Endodermal cell (in vitro differentiated cells): Measurements from ENCODE around the gene PPP1R15A. TPM values are rescaled to one million over a fixed set of nuclear protein-coding genes. Genes with fewer than 3 reads are reported as not detected.

Source experiments
- DNase-seq: peaks from one replicate; pipeline ENCODE4 v3.0.0-alpha.2; 2017
- H3K27ac ChIP-seq: 2 replicates; pipeline ENCODE4 v1.5.1; 2013; ENCODE audit warnings: mild to moderate bottlenecking, low read depth, low read length, moderate library complexity
- H3K27me3 ChIP-seq: 2 replicates; pipeline ENCODE4 v1.6.1; 2013; ENCODE audit warnings: mild to moderate bottlenecking, low read length, moderate library complexity; ENCODE audit not compliant: insufficient read depth, control insufficient read depth, poor library complexity, severe bottlenecking
- H3K36me3 ChIP-seq: 2 replicates; pipeline ENCODE4 v1.7.0; 2013; ENCODE audit warnings: mild to moderate bottlenecking, low read length, moderate library complexity; ENCODE audit not compliant: control insufficient read depth, insufficient read depth
- H3K4me1 ChIP-seq: one replicate; pipeline ENCODE4 v1.7.0; 2013; ENCODE audit warnings: low read length; ENCODE audit not compliant: control insufficient read depth, insufficient read depth
- H3K4me3 ChIP-seq: 2 replicates; pipeline ENCODE4 v1.5.1; 2013; ENCODE audit warnings: mild to moderate bottlenecking, low read length, moderate library complexity
- H3K9ac ChIP-seq: 2 replicates; pipeline ENCODE4 v1.6.1; 2013; ENCODE audit warnings: mild to moderate bottlenecking, low read length, moderate library complexity; ENCODE audit not compliant: poor library complexity, severe bottlenecking; ENCODE audit errors: extremely low read depth
- H3K9me3 ChIP-seq: 2 replicates; pipeline ENCODE4 v1.6.1; 2013; ENCODE audit warnings: mild to moderate bottlenecking, low read length, moderate library complexity; ENCODE audit not compliant: control insufficient read depth
- H3K27ac Mint-ChIP-seq: 2 replicates; pipeline ENCODE4 v1.8.0; 2020; ENCODE audit warnings: mixed read lengths
- H3K27me3 Mint-ChIP-seq: 2 replicates; pipeline ENCODE4 v1.8.0; 2021; ENCODE audit warnings: mild to moderate bottlenecking, mixed read lengths; ENCODE audit not compliant: insufficient read depth
- H3K36me3 Mint-ChIP-seq: 2 replicates; pipeline ENCODE4 v1.8.0; 2020; ENCODE audit warnings: low read depth, mixed read lengths
- H3K4me1 Mint-ChIP-seq: 2 replicates; pipeline ENCODE4 v1.8.0; 2020; ENCODE audit warnings: mixed read lengths
- H3K4me3 Mint-ChIP-seq: 2 replicates; pipeline ENCODE4 v1.8.0; 2020; ENCODE audit warnings: mild to moderate bottlenecking, moderate library complexity, mixed read lengths
- H3K9me3 Mint-ChIP-seq: 2 replicates; pipeline ENCODE4 v1.8.0; 2020; ENCODE audit warnings: mild to moderate bottlenecking, mixed read lengths
- WGBS, 2 experiments: methylation state at CpG; one replicate each; pipeline versions ENCODE4 v1.1.5 to v1.1.7; 2013; ENCODE audit warnings: missing lambda C conversion rate in 2 of 2, mixed read lengths in 1 of 2; ENCODE audit not compliant: insufficient coverage in 1 of 2, insufficient read length in 1 of 2; 5-methylcytosine and 5-hydroxymethylcytosine counted together
- total RNA-seq, 2 donors: library from RNA; stranded (reverse); fragmentation: NEBNext Ultra II Directional in 1 of 2; extraction: Animal tissue kit (Norgen Biotek cat#: 25700) in 1 of 2; gene quantifications; 2 replicates in 1 of 2; 3 replicates in 1 of 2; pipeline ENCODE4 v1.2.1, GENCODE V29; 2021
- TF ChIP-seq, protein P1 (sequence below): fragments of 200-600 bp; sonication (generic); conservative IDR thresholded peaks from 2 replicates; pipeline ENCODE4 v1.5.0; 2021; ENCODE audit warnings: antibody characterized with exemption, mild to moderate bottlenecking

Gene PPP1R15A
- total RNA-seq, 2 donors from 2014 or later: 41.5 to 45.0 TPM

DNA sequence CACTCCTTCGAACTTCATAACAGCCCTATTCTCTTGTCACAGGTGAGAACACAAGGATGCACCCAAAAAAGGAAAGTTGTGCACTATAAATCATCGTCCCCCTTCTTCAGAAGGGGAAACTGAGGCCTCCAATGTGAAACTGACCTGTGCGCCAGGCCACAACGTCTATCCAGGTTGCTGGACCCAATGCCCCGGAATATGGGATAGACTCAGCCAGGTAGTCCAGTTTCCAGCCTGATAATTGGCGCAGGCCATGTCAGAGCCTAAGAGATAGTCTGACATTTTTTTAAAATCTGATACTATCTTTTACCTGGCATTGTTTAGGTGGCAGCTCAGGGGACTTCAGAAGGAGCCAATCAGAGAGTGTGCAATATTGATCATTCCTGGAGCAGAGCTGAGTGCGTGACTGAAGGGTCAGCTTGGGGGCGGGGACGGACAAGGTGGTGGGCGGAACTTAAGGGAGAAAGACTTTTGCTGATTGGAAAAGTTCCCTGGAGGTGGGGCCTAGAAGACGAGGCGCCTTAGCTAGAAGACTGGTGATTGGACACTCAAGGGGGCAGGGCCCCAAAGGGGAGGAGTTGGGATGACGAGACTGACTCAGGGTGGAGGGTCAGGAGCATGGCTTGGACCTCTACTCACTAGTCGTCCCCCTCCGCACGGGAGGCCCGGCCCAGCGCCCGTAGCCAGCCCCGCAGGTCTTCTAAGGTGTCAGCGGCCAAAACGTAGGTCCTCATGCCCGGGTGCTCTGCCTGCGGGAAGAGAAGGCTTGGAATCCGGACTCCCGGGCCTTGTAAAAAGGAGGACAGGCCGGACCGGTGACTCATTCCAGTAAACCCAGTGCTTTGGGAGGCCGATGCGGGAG lies 12.3 kb upstream of the PPP1R15A start:
- Histone ChIP-seq H3K36me3 (no peaks in the 10 kb centered on the region), H3K27me3 (no peaks in the 10 kb centered on the region), H3K4me3 (no peak overlapping the region), H3K27ac (no peak overlapping the region), H3K9ac (no peak overlapping the region), H3K9me3 (no peaks in the 10 kb centered on the region), H3K4me1 (peaks cover 7% of the 10 kb centered on the region)
- no peak overlapping the region for H3K4me3 Mint-ChIP-seq
- H3K36me3 Mint-ChIP-seq: peaks cover 3% of the 10 kb centered on the region
- H3K27ac Mint-ChIP-seq: no peak overlapping the region
- WGBS, 2 experiments: 93 to 95% methylated on average over 27 to 30 of the region's 30 CpGs
- H3K27me3 Mint-ChIP-seq: no peaks in the 10 kb centered on the region
- peak; percentile 84 for DNase-seq
- TF ChIP-seq, protein P1, sequence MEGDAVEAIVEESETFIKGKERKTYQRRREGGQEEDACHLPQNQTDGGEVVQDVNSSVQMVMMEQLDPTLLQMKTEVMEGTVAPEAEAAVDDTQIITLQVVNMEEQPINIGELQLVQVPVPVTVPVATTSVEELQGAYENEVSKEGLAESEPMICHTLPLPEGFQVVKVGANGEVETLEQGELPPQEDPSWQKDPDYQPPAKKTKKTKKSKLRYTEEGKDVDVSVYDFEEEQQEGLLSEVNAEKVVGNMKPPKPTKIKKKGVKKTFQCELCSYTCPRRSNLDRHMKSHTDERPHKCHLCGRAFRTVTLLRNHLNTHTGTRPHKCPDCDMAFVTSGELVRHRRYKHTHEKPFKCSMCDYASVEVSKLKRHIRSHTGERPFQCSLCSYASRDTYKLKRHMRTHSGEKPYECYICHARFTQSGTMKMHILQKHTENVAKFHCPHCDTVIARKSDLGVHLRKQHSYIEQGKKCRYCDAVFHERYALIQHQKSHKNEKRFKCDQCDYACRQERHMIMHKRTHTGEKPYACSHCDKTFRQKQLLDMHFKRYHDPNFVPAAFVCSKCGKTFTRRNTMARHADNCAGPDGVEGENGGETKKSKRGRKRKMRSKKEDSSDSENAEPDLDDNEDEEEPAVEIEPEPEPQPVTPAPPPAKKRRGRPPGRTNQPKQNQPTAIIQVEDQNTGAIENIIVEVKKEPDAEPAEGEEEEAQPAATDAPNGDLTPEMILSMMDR: no peak
- H3K9me3 Mint-ChIP-seq: no peaks in the 10 kb centered on the region
- H3K4me1 Mint-ChIP-seq: peaks cover 5% of the 10 kb centered on the region

GRCh38 chr19:48861313-48861712 lies 10.9 kb upstream of the PPP1R15A start:
- no peaks in the 10 kb centered on the region for H3K36me3 ChIP-seq
- Mint-ChIP-seq H3K4me3 (no peak overlapping the region), H3K27ac (no peak overlapping the region), H3K4me1 (peaks cover 5% of the 10 kb centered on the region), H3K36me3 (peaks cover 3% of the 10 kb centered on the region), H3K27me3 (no peaks in the 10 kb centered on the region), H3K9me3 (no peaks in the 10 kb centered on the region)
- H3K27ac ChIP-seq: no peak overlapping the region
- TF ChIP-seq, protein P1: no peak
- H3K9me3 ChIP-seq: no peaks in the 10 kb centered on the region
- 89% methylated on average over 17 to 18 of the region's 18 CpGs for WGBS, 2 experiments
- H3K4me3 ChIP-seq: no peak overlapping the region
- H3K27me3 ChIP-seq: no peaks in the 10 kb centered on the region
- H3K9ac ChIP-seq: no peak overlapping the region
- no peak for DNase-seq
- peaks cover 7% of the 10 kb centered on the region for H3K4me1 ChIP-seq

- no peaks in the 10 kb centered on the region for H3K9me3 ChIP-seq
- WGBS, 2 experiments: 92 to 98% methylated on average over 6 to 7 of the region's 7 CpGs
- H3K9ac ChIP-seq: no peak overlapping the region
- H3K36me3 Mint-ChIP-seq: peaks cover 3% of the 10 kb centered on the region
- H3K4me1 ChIP-seq: peaks cover 3% of the 10 kb centered on the region
- H3K27ac Mint-ChIP-seq: no peak overlapping the region
- H3K27me3 ChIP-seq: no peaks in the 10 kb centered on the region
- H3K4me1 Mint-ChIP-seq: peaks cover 6% of the 10 kb centered on the region
- no peaks in the 10 kb centered on the region for H3K27me3 Mint-ChIP-seq
- H3K4me3 Mint-ChIP-seq: no peak overlapping the region
- H3K9me3 Mint-ChIP-seq: no peaks in the 10 kb centered on the region
- no peaks in the 10 kb centered on the region for H3K36me3 ChIP-seq
- H3K27ac ChIP-seq: no peak overlapping the region
- H3K4me3 ChIP-seq: no peak overlapping the region
- TF ChIP-seq, protein P1: no peak
- DNase-seq: no peak
These were observed 9.4 kb upstream of the PPP1R15A start for GRCh38 chr19:48862827-48863226.
